ENCODE results near the gene TFEC.

GRCh38 chr7:115914951-115915350, 115.6 kb downstream of the TFEC start:
- TF ChIP-seq, protein P1, sequence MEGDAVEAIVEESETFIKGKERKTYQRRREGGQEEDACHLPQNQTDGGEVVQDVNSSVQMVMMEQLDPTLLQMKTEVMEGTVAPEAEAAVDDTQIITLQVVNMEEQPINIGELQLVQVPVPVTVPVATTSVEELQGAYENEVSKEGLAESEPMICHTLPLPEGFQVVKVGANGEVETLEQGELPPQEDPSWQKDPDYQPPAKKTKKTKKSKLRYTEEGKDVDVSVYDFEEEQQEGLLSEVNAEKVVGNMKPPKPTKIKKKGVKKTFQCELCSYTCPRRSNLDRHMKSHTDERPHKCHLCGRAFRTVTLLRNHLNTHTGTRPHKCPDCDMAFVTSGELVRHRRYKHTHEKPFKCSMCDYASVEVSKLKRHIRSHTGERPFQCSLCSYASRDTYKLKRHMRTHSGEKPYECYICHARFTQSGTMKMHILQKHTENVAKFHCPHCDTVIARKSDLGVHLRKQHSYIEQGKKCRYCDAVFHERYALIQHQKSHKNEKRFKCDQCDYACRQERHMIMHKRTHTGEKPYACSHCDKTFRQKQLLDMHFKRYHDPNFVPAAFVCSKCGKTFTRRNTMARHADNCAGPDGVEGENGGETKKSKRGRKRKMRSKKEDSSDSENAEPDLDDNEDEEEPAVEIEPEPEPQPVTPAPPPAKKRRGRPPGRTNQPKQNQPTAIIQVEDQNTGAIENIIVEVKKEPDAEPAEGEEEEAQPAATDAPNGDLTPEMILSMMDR (IDR thresholded peaks at IDR 0.05; ENCODE audit: extremely low read depth in 1 of 2, insufficient read depth in 1 of 2, low read depth in 1 of 2, low read length in 2 of 2), result no peak
- no peak for TF ChIP-seq POLR2AphosphoS5 (IDR thresholded peaks at IDR 0.05; ENCODE audit: insufficient read depth, low read depth, low read length)
- no peak for TF ChIP-seq EZH2 (IDR thresholded peaks at IDR 0.05; ENCODE audit: borderline replicate concordance, low read depth, low read length, severe bottlenecking)
- TF ChIP-seq POLR2A (IDR thresholded peaks at IDR 0.05; ENCODE audit: low read depth, low read length), result no peak
- TF ChIP-seq, protein P2, sequence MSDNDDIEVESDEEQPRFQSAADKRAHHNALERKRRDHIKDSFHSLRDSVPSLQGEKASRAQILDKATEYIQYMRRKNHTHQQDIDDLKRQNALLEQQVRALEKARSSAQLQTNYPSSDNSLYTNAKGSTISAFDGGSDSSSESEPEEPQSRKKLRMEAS (IDR thresholded peaks at IDR 0.05; ENCODE audit: insufficient read depth, insufficient read length), result no peak
- no peak for TF ChIP-seq JUN (IDR thresholded peaks at IDR 0.05; ENCODE audit: borderline replicate concordance, insufficient read depth, insufficient read length, low read depth)
- TF ChIP-seq MYC (IDR thresholded peaks at IDR 0.05; ENCODE audit: low read depth, low read length), result no peak
- no peak for TF ChIP-seq FOS (IDR thresholded peaks at IDR 0.05; ENCODE audit: borderline replicate concordance, insufficient read depth, low read length)
- no peak for TF ChIP-seq GATA2 (IDR thresholded peaks at IDR 0.05; ENCODE audit: insufficient read depth, insufficient read length, low read depth, low read length)
